GM12878 (cell line): ENCODE data around the gene PRKCE. TPM values are rescaled to one million over a fixed set of nuclear protein-coding genes. Genes with fewer than 3 reads are reported as not detected.

Experiments used
- ATAC-seq: fragments of 200-7000 bp; cut with Tn5 transposase; 3 replicates; pipeline ENCODE4 v1.9.1; 2020; ENCODE audit warnings: mild to moderate bottlenecking, moderate library complexity
- BruUV-seq: library from RNA; stranded (reverse); fragments of 400-500 nt; replicated peaks from 2 replicates; lab custom pipeline; 2021; lab: Mats Ljungman, UMichigan
- CTCF ChIA-PET: fragments of 300-600 bp; sonication (Branson Sonifier 250); formaldehyde crosslinking; extraction: SDS; loops from one replicate; lab custom pipeline; 2021; ENCODE audit warnings: inconsistent platforms; lab: Yijun Ruan, JAX
- POLR2A ChIA-PET: fragments of 350-600 bp; formaldehyde crosslinking; extraction: SDS; loops from one replicate; lab custom pipeline; 2021; ENCODE audit warnings: inconsistent platforms; lab: Charles Lee
- RAD21 ChIA-PET: fragments of 300-600 bp; sonication (Branson Sonifier 250); formaldehyde crosslinking; loops from one replicate; lab custom pipeline; 2023; ENCODE audit warnings: antibody characterized with exemption; ENCODE audit not compliant: unreplicated experiment; lab: Charles Lee
- SMC1A ChIA-PET: fragments of 300-600 bp; sonication (Branson Sonifier 250); formaldehyde crosslinking; loops from one replicate; lab custom pipeline; 2023; ENCODE audit not compliant: unreplicated experiment, uncharacterized antibody; lab: Charles Lee
- DNase-seq: peaks from one replicate; pipeline ENCODE4 v3.0.0-alpha.2; 2011; ENCODE audit warnings: low read depth, low spot score
- FAIRE-seq: peaks from 3 replicates; lab custom pipeline; 2011; peaks lifted over from hg19 to GRCh38; lab: Jason Lieb, UNC
- H2AFZ ChIP-seq: 2 replicates; pipeline ENCODE4 v1.6.0; 2011; ENCODE audit warnings: low read depth, low read length, control low read depth; ENCODE audit not compliant: control insufficient read depth
- H3K27ac ChIP-seq: 2 replicates; pipeline ENCODE4 v1.5.1; 2011; ENCODE audit warnings: control low read depth; ENCODE audit not compliant: control insufficient read depth, insufficient read depth
- H3K27me3 ChIP-seq, 2 experiments: replicated peaks in 1 of 2; 2 replicates each; pipeline versions ENCODE4 v1.6.0 to v1.6.1; 2011; ENCODE audit warnings: low read length in 1 of 2; ENCODE audit not compliant: control insufficient read depth in 2 of 2, insufficient read depth in 2 of 2
- H3K36me3 ChIP-seq, 2 experiments: 2 replicates each; pipeline ENCODE4 v1.5.1; 2011; ENCODE audit warnings: low read length in 1 of 2; ENCODE audit not compliant: control insufficient read depth in 2 of 2, insufficient read depth in 2 of 2
- H3K4me1 ChIP-seq: 2 replicates; pipeline ENCODE4 v1.6.1; 2011; ENCODE audit warnings: mild to moderate bottlenecking, low read length, moderate library complexity, mixed read lengths; ENCODE audit not compliant: control insufficient read depth, insufficient read depth
- H3K4me2 ChIP-seq: 2 replicates; pipeline ENCODE4 v1.6.0; 2011; ENCODE audit warnings: control low read depth; ENCODE audit not compliant: control insufficient read depth, insufficient read depth
- H3K4me3 ChIP-seq: fragments of 200-600 bp; sonication (generic); 2 replicates; pipeline ENCODE4 v1.5.1; 2016
- H3K79me2 ChIP-seq: 2 replicates; pipeline ENCODE4 v1.6.0; 2011; ENCODE audit warnings: low read length; ENCODE audit not compliant: control insufficient read depth, insufficient read depth
- H3K9ac ChIP-seq: 2 replicates; pipeline ENCODE4 v1.8.0; 2011; ENCODE audit warnings: low read length, control low read depth, mixed read lengths; ENCODE audit not compliant: control insufficient read depth, insufficient read depth
- H3K9me3 ChIP-seq: replicated peaks from 3 replicates; pipeline ENCODE4 v1.5.1; 2011; ENCODE audit warnings: mild to moderate bottlenecking, low read length; ENCODE audit not compliant: control insufficient read depth, insufficient read depth
- H4K20me1 ChIP-seq: 2 replicates; pipeline ENCODE4 v1.6.0; 2011; ENCODE audit not compliant: control insufficient read depth, insufficient read depth
- BCLAF1 ChIP-seq: fragments of 450-650 bp; IDR thresholded peaks from 2 replicates; pipeline ENCODE4 v1.6.1; 2017; ENCODE audit warnings: antibody characterized with exemption, mild to moderate bottlenecking, moderate library complexity
- CTCF ChIP-seq, 3 experiments: IDR thresholded peaks in 2 of 3; conservative IDR thresholded peaks in 1 of 3; 2 replicates each; pipeline ENCODE4 v1.5.1; 2011; ENCODE audit warnings: low read depth in 3 of 3, low read length in 3 of 3, mild to moderate bottlenecking in 3 of 3, control low read depth in 2 of 3, moderate library complexity in 2 of 3, inconsistent platforms in 1 of 3, mixed read lengths in 1 of 3; ENCODE audit not compliant: control insufficient read depth in 2 of 3, insufficient read depth in 1 of 3; ENCODE audit errors: extremely low read depth in 1 of 3
- E2F8 ChIP-seq: fragments of 450-650 bp; IDR thresholded peaks from 2 replicates; pipeline ENCODE4 v1.6.1; 2018; ENCODE audit warnings: mild to moderate bottlenecking, low read depth, moderate library complexity; ENCODE audit not compliant: partially characterized antibody
- HSF1 ChIP-seq: fragments of 150-350 bp; IDR thresholded peaks from 2 replicates; pipeline ENCODE4 v1.6.1; 2014; ENCODE audit warnings: mild to moderate bottlenecking, low read depth, low read length
- ZBED1 ChIP-seq: IDR thresholded peaks from 2 replicates; pipeline ENCODE4 v1.6.1; 2016; ENCODE audit warnings: borderline replicate concordance
- ZNF24 ChIP-seq: fragments of 450-650 bp; IDR thresholded peaks from 2 replicates; pipeline ENCODE4 v1.6.1; 2017; ENCODE audit warnings: antibody characterized with exemption, mild to moderate bottlenecking
- WGBS: methylation state at CpG from one replicate; pipeline ENCODE4 v1.1.6; 2016; ENCODE audit warnings: low lambda C conversion rate; ENCODE audit not compliant: insufficient replicate concordance, insufficient coverage; ENCODE audit errors: missing lambda C conversion rate; 5-methylcytosine and 5-hydroxymethylcytosine counted together
- in situ Hi-C: fragments of 300-500 bp; cut with MboI; formaldehyde crosslinking; loops from 9 replicates; pipeline ENCODE4 v1.14.3; 2018; ENCODE audit warnings: mixed read lengths
- intact Hi-C: fragments of 100-400 bp; cut with micrococcal nuclease; formaldehyde crosslinking; loops from one replicate; pipeline ENCODE4 v1.14.2; 2022; ENCODE audit not compliant: unreplicated experiment
- polyA plus RNA-seq, 11 experiments: library from polyadenylated mRNA; depleted of rRNA in 4 of 11; unstranded in 6 of 11; stranded (reverse) in 5 of 11; fragments of >200 nt; fragmentation: Nextera tagmentation in 4 of 11; fragmentation: Illumina TruSeq in 1 of 11; extraction: Ambion mirVana in 4 of 11; extraction: Trizol in 1 of 11; gene quantifications; 1 replicate in 1 of 11; 2 replicates in 10 of 11; pipeline versions ENCODE4 v1.2.1 to v1.2.3, GENCODE V29; 2011 to 2016; ENCODE audit warnings: inconsistent platforms in 2 of 11, missing spikeins in 2 of 11, low read depth in 1 of 11
- total RNA-seq, 4 experiments: library from RNA; depleted of rRNA in 3 of 4; stranded (reverse); fragments of >200 nt in 3 of 4; fragmentation: Illumina TruSeq in 1 of 4; extraction: Trizol in 1 of 4; gene quantifications; 2 replicates each; pipeline versions ENCODE4 v1.2.1 to v1.2.3, GENCODE V29; 2013 to 2021

The PRKCE gene
- total and polyA plus RNA-seq, 10 of the 15 experiments (the other 5 are each of a cell fraction or from before 2014, with no cell fraction given) = 2.6 to 28.2 (median 11.3) TPM

GRCh38 chr2:46184794-46185583 lies 533.5 kb downstream of the PRKCE start:
- WGBS = 69% methylated on average over 11 of the region's 12 CpGs
- no peak overlapping the region for H3K4me2 ChIP-seq
- no peaks in the 10 kb centered on the region for H4K20me1 ChIP-seq
- no peak for FAIRE-seq
- TF ChIP-seq HSF1 = no peak
- no peak for TF ChIP-seq ZNF24
- TF ChIP-seq CTCF (IDR thresholded peaks at IDR 0.05 in 2 of 3, conservative IDR thresholded peaks at IDR 0.05 in 1 of 3; ENCODE audit: control insufficient read depth in 2 of 3, extremely low read depth in 1 of 3, insufficient read depth in 1 of 3, low read depth in 3 of 3, low read length in 3 of 3) = 0 out of 6 replicates have a peak, but pooled peaks of 2 of the 3 experiments have one; percentile 4 to 12
- no peak for TF ChIP-seq ZBED1
- no peak for TF ChIP-seq E2F8
- no peak for TF ChIP-seq BCLAF1
- in situ Hi-C loops (no loop called here), intact Hi-C loops (loop anchor here (5.0 kb wide), 2 partner anchors 42 to 112 kb away; partner anchors contain the start of gene EPAS1)
- H3K4me3 ChIP-seq = no peak overlapping the region
- H3K9me3 ChIP-seq = no peaks in the 10 kb centered on the region
- RAD21 ChIA-PET = interaction anchor here (1.2 to 3.6 kb wide), 4 partner anchors 20 to 115 kb away, joined by 3 to 35 read pairs (median 4); no protein-coding TSS in a partner anchor
- SMC1A ChIA-PET = interaction anchor here (1.0 to 3.6 kb wide), 6 partner anchors 9 to 133 kb away, joined by 3 to 37 read pairs (median 5); no protein-coding TSS in a partner anchor
- H3K36me3 ChIP-seq = no peaks in the 10 kb centered on the region; a peak in 1 of 4 replicates
- ATAC-seq = no peak
- POLR2A ChIA-PET = no interaction called here
- BruUV-seq = no TSS peak
- no peak overlapping the region for H2AFZ ChIP-seq
- no peak overlapping the region for H3K27ac ChIP-seq
- H3K9ac ChIP-seq = no peak overlapping the region
- no peaks in the 10 kb centered on the region for H3K79me2 ChIP-seq
- no peaks in the 10 kb centered on the region for H3K27me3 ChIP-seq
- DNase-seq = no peak
- CTCF ChIA-PET = interaction anchor here (0.9 to 2.2 kb wide), 6 partner anchors 9 to 181 kb away, joined by 3 to 11 read pairs (median 4); no protein-coding TSS in a partner anchor
- H3K4me1 ChIP-seq = peaks cover 5% of the 10 kb centered on the region
